ENCODE results near the gene COPS8.
A peak's percentile ranks its signal among the peaks of the same experiment; 100 is the strongest.

The COPS8 gene

DNA sequence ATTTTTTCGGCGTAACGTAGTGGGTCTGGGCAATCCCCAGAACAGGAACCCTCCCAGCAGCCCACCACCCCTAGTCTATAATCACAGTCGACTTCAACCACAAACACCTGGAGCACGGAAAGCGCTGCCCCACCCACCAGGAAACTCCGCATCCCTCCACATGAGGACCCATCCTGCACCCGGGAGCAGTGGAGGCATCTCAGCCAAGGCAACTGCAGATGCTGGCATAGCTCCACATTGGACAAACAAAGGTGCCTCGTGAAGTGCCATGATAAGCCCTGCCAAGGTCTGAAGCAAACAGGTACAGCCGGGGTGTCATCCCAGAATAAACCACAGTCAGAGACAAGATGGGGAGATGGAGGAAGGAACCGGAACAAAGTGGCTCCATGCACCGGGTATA, 24.3 kb upstream of the COPS8 start:
- in situ Hi-C loops (cut with HindIII; ENCODE audit: low pct_ligation_motif_present, low pct_unique_long_range_greater_than_20kb, low sequenced_read_pairs), result no loop called here
- no peak for DNase-seq

DNA sequence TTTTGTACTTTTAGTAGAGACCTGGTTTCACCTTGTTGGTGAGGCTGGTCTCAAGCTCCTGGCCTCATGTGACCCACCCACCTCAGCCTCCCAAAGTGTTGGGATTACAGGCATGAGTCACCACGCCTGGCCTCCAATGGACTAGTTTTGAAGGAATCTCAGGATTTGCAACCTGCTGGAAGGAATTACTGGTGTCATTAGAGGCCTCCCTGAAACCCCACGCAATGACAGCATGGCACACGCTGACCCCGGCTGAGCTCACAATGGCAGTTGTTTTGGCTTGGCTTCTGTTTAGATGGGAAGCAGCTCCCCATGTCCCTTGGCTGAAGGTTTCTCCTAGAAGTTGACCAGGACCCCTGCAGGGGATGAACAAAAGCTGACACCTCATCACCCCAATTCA, 23.1 kb upstream of the COPS8 start:
- DNase-seq, result no peak
- in situ Hi-C loops (cut with HindIII; ENCODE audit: low pct_ligation_motif_present, low pct_unique_long_range_greater_than_20kb, low sequenced_read_pairs), result no loop called here

DNA sequence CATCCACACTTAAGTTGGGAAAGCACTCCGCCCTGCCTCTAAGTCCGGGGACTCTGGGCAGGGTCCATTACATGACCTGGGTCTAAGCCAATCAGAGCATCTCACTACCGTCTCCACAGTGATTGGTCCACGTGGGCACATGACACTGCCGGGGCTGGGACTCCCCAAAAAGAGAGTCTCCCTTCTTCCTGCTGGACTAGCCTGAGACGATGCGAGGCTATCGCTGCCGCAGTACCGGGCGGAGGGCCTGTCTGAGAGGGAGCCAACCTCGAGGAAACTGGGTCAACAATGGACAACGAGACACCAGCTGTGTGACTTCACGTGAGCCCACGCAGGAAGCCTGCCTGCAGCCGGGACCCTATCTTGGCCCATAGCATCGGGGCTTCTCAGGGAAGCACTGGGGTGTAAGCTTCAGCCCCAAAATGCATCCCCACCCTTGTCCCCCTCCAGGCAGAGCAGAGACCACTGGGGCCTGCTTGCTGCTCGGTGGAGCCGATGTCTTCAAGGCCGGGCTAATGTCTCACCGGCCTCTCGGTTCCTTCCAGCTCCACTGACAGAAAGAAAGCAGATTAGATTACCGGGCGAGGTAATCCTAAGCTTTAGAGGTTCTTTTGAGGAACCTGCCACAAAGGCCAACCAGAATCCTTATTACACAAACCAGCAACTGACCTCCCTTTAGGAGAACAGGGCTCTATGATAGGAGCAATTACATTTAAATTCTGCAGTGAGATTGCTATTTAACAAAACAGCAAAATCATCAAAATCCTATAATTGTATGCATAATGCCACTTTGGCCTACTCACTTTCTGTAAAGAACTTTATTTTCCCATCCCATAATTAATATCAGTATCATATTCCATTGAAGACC, 21.3 kb upstream of the COPS8 start:
- in situ Hi-C loops (cut with HindIII; ENCODE audit: low pct_ligation_motif_present, low pct_unique_long_range_greater_than_20kb, low sequenced_read_pairs), result no loop called here
- no peak for DNase-seq

- in situ Hi-C loops (cut with HindIII; ENCODE audit: low pct_ligation_motif_present, low pct_unique_long_range_greater_than_20kb, low sequenced_read_pairs), result no loop called here
- no peak for DNase-seq
Measured at GRCh38 chr2:237065071-237065377, 20.7 kb upstream of the COPS8 start.

GRCh38 chr2:237066396-237066795, 19.3 kb upstream of the COPS8 start:
- in situ Hi-C loops (cut with HindIII; ENCODE audit: low pct_ligation_motif_present, low pct_unique_long_range_greater_than_20kb, low sequenced_read_pairs), result no loop called here
- no peak for DNase-seq

DNA sequence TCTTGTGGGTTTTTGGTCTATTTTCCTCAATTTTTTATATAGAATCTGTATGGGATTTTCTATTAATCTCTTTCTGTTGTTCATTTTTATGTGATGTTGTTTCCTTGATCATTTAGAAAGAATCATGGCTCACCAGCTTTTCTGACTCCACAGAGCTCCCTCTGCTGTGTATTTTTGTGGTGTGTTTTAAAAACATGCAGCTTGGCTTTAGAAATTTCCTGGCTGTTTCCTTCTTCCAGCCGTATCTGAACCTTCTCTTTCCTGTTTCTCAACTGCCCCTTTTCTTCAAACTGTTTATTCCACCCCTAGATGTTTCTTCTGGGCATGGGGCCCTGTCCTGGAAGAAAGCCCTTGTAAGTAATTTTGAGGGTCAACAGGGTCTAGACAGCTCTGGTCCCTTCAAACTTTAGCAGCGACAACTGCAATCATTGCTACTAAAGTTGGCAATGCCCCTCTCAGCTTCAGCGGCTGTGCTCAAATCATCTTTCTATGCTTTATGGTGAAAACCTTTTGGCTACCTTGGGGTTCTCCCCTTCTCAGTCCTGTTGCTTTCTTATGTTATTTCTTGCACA, 17.6 kb upstream of the COPS8 start:
- no peak for DNase-seq
- in situ Hi-C loops (cut with HindIII; ENCODE audit: low pct_ligation_motif_present, low pct_unique_long_range_greater_than_20kb, low sequenced_read_pairs), result no loop called here

GRCh38 chr2:237072067-237072931, 13.4 kb upstream of the COPS8 start:
- DNase-seq, result peak; percentile 63
- in situ Hi-C loops (cut with HindIII; ENCODE audit: low pct_ligation_motif_present, low pct_unique_long_range_greater_than_20kb, low sequenced_read_pairs), result no loop called here

- in situ Hi-C loops (cut with HindIII; ENCODE audit: low pct_ligation_motif_present, low pct_unique_long_range_greater_than_20kb, low sequenced_read_pairs), result no loop called here
- no peak for DNase-seq
Measured at GRCh38 chr2:237073552-237073951, 12.1 kb upstream of the COPS8 start.

DNA sequence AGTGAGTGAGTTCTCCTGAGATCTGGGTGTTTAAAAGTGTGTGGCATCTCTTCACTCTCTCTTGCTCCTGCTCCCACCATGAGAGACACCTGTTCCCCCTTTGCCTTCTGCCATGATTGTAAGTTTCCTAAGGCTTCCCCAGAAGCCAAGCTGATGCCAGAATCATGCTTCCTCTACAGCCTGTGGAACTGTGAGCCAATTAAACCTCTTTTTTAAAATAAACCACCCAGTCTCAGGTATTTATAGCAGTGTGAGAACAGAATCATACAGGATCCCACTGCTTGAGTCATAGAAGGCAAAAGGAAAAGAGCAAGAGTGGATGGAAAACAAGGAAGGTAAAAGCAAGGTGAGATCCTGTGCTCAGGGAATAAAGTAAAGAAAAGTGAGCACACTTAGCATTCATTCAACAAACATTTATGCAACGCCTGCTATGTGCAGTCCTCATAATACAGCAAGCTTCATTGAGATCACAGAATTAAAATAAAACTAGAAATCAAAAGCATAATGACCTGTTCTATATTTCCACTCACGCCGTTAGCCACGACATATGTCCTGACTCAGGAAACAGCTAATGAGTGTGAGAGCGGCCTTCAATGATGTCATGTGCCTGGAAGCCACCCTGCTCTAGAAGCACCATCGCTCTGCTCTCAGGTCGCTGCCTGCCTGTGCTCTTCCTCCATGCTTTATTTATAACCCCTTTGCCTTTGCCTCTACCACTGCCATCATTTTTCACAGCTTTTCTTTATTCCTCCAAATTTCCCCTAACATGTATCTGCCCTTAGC, 11.3 kb upstream of the COPS8 start:
- in situ Hi-C loops (cut with HindIII; ENCODE audit: low pct_ligation_motif_present, low pct_unique_long_range_greater_than_20kb, low sequenced_read_pairs), result no loop called here
- DNase-seq, result no peak

GRCh38 chr2:237075749-237076599, 9.7 kb upstream of the COPS8 start:
- in situ Hi-C loops (cut with HindIII; ENCODE audit: low pct_ligation_motif_present, low pct_unique_long_range_greater_than_20kb, low sequenced_read_pairs), result no loop called here
- no peak for DNase-seq

DNA sequence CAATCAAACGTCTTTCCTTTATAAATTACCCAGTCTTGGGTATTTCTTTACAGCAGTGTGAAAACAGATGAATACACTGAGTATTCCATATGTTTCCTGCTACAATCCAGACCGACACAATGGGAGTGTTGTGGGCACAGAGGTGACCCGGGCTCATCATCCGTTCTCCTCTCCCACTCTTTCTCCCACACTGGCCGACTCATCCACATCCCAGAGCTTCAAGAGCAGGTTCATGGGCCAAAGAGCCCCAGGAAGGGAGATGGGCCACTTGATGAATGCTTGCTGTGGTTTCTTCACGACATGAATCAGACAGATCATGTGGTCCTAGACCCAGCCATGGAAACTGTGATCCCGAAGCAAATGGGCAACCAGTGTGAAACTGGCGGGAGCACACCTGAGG, 4.1 kb upstream of the COPS8 start:
- in situ Hi-C loops (cut with HindIII; ENCODE audit: low pct_ligation_motif_present, low pct_unique_long_range_greater_than_20kb, low sequenced_read_pairs), result no loop called here
- DNase-seq, result no peak

DNA sequence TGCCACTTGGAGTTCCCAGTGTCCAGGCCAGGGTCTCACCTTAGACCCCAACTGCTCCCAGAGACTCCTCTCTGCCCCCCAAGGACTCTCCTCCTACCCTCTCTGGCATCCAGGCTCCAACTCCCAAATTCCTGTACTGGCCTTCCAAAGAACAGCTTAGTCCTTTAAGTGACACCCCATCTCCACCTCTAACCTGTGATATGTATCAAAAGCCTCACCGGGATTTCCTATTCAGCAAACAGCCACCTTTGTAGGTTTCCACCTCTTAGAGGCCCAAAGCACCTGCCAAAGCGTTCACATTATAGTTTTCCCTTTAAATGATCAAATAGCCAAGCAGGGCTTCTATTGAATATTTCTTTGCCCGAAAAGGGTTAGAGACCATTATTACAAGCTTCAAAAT, 2.7 kb upstream of the COPS8 start:
- in situ Hi-C loops (cut with HindIII; ENCODE audit: low pct_ligation_motif_present, low pct_unique_long_range_greater_than_20kb, low sequenced_read_pairs), result no loop called here
- no peak for DNase-seq

DNA sequence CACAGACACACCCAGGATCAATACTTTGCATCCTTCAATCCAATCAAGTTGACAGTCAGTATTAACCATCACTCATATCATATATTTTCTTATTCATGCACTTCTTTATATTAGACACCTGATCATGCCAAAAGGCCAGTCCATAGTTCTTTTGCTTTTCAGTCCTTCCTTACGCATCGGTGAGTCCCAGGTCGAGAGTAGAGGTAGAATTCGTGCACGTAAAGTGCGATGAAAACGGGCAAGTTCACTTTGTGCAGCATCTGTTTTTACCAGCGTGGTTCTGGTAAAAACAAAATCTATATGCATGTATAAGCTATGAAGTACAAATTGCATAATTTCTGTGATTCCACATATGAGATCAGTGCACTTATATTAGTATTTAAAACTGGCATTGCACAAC, 1.2 kb upstream of the COPS8 start:
- DNase-seq, result no peak
- in situ Hi-C loops (cut with HindIII; ENCODE audit: low pct_ligation_motif_present, low pct_unique_long_range_greater_than_20kb, low sequenced_read_pairs), result no loop called here

- DNase-seq, result no peak
- in situ Hi-C loops (cut with HindIII; ENCODE audit: low pct_ligation_motif_present, low pct_unique_long_range_greater_than_20kb, low sequenced_read_pairs), result no loop called here
Measured at GRCh38 chr2:237090906-237091305, 5.2 kb downstream of the COPS8 start.

- in situ Hi-C loops (cut with HindIII; ENCODE audit: low pct_ligation_motif_present, low pct_unique_long_range_greater_than_20kb, low sequenced_read_pairs), result no loop called here
- no peak for DNase-seq
Measured at GRCh38 chr2:237091779-237092436, 6.2 kb downstream of the COPS8 start.

GRCh38 chr2:237092506-237092905, 6.8 kb downstream of the COPS8 start:
- DNase-seq, result no peak
- in situ Hi-C loops (cut with HindIII; ENCODE audit: low pct_ligation_motif_present, low pct_unique_long_range_greater_than_20kb, low sequenced_read_pairs), result no loop called here

GRCh38 chr2:237092920-237093781, 7.5 kb downstream of the COPS8 start:
- in situ Hi-C loops (cut with HindIII; ENCODE audit: low pct_ligation_motif_present, low pct_unique_long_range_greater_than_20kb, low sequenced_read_pairs), result no loop called here
- DNase-seq, result peak; percentile 74

Data from ACHN (cell line).